Mesothelial cell of epicardium (in vitro differentiated cells): ENCODE data around the gene SNX2. TPM values are rescaled to one million over a fixed set of nuclear protein-coding genes. Genes with fewer than 3 reads are reported as not detected.

Experiments used
- DNase-seq, 2 experiments: peaks; one replicate each; pipeline ENCODE4 v3.0.0; 2021; ENCODE audit warnings: low spot score in 2 of 2; ENCODE audit not compliant: unreplicated experiment in 2 of 2
- H3K27ac Mint-ChIP-seq: 2 replicates; pipeline ENCODE4 v1.8.0; 2021; ENCODE audit warnings: mixed read lengths
- H3K27me3 Mint-ChIP-seq: 2 replicates; pipeline ENCODE4 v1.8.0; 2021; ENCODE audit warnings: low read depth, mixed read lengths
- H3K36me3 Mint-ChIP-seq: 2 replicates; pipeline ENCODE4 v1.8.0; 2021; ENCODE audit warnings: mixed read lengths
- H3K4me1 Mint-ChIP-seq: 2 replicates; pipeline ENCODE4 v1.8.0; 2021; ENCODE audit warnings: mixed read lengths
- H3K4me3 Mint-ChIP-seq: 2 replicates; pipeline ENCODE4 v1.8.0; 2021; ENCODE audit warnings: mild to moderate bottlenecking, moderate library complexity, mixed read lengths
- H3K9me3 Mint-ChIP-seq: 2 replicates; pipeline ENCODE4 v1.8.0; 2021; ENCODE audit warnings: mixed read lengths
- CTCF ChIP-seq: fragments of 200-600 bp; sonication (generic); IDR thresholded peaks from one replicate; pipeline ENCODE4 v1.5.0; 2021; ENCODE audit warnings: antibody characterized with exemption; ENCODE audit not compliant: unreplicated experiment
- total RNA-seq: library from RNA; stranded (reverse); gene quantifications from 3 replicates; pipeline ENCODE4 v1.2.1, GENCODE V29; 2021

Gene SNX2
- total RNA-seq, 1 donor from 2014 or later, result 141 TPM

- H3K4me1 Mint-ChIP-seq, result peaks cover 28% of the 10 kb centered on the region
- H3K36me3 Mint-ChIP-seq, result peaks cover 2% of the 10 kb centered on the region
- no peak for TF ChIP-seq CTCF
- H3K27ac Mint-ChIP-seq, result no peak overlapping the region
- DNase-seq, result no peak
- H3K4me3 Mint-ChIP-seq, result peak overlapping the region; percentile 46
- H3K9me3 Mint-ChIP-seq, result no peaks in the 10 kb centered on the region
- H3K27me3 Mint-ChIP-seq, result no peaks in the 10 kb centered on the region
Observed at GRCh38 chr5:122773619-122774018, 1.3 kb upstream of the SNX2 start.

- no peak for DNase-seq
- peaks cover 6% of the 10 kb centered on the region for H3K36me3 Mint-ChIP-seq
- no peak for TF ChIP-seq CTCF
- peak overlapping the region; percentile 94 for H3K27ac Mint-ChIP-seq
- no peaks in the 10 kb centered on the region for H3K27me3 Mint-ChIP-seq
- H3K4me1 Mint-ChIP-seq, result peaks cover 30% of the 10 kb centered on the region
- peak overlapping the region; percentile 98 for H3K4me3 Mint-ChIP-seq
- peaks cover 4% of the 10 kb centered on the region for H3K9me3 Mint-ChIP-seq
Observed at GRCh38 chr5:122774519-122774860, 390 bp upstream of the SNX2 start.

- peaks cover 9% of the 10 kb centered on the region for H3K9me3 Mint-ChIP-seq
- no peaks in the 10 kb centered on the region for H3K27me3 Mint-ChIP-seq
- DNase-seq, result peak in 1 of 2 experiments; percentile 23
- peaks cover 30% of the 10 kb centered on the region for H3K4me1 Mint-ChIP-seq
- H3K4me3 Mint-ChIP-seq, result peak overlapping the region; percentile 98
- H3K27ac Mint-ChIP-seq, result peak overlapping the region; percentile 97
- H3K36me3 Mint-ChIP-seq, result peaks cover 16% of the 10 kb centered on the region
- TF ChIP-seq CTCF, result no peak
Observed at GRCh38 chr5:122775550-122776542, 966 bp downstream of the SNX2 start.

- Mint-ChIP-seq H3K4me1 (peaks cover 25% of the 10 kb centered on the region), H3K4me3 (peak overlapping the region; percentile 51), H3K27me3 (no peaks in the 10 kb centered on the region), H3K9me3 (peaks cover 12% of the 10 kb centered on the region), H3K27ac (no peak overlapping the region), H3K36me3 (peaks cover 27% of the 10 kb centered on the region)
- TF ChIP-seq CTCF, result no peak
- no peak for DNase-seq
Observed at GRCh38 chr5:122778157-122778556, 3.3 kb downstream of the SNX2 start.

- Mint-ChIP-seq H3K4me3 (no peak overlapping the region), H3K9me3 (peaks cover 12% of the 10 kb centered on the region), H3K27ac (peak overlapping the region; percentile 24), H3K4me1 (peaks cover 19% of the 10 kb centered on the region), H3K36me3 (peaks cover 31% of the 10 kb centered on the region), H3K27me3 (no peaks in the 10 kb centered on the region)
- TF ChIP-seq CTCF, result no peak
- DNase-seq, result no peak
Observed at GRCh38 chr5:122779451-122779850, 4.6 kb downstream of the SNX2 start.
